Activated B cell treated with CpG ODN at 0.5 μM for 24 hours (primary cell): ENCODE results near the gene CHMP2A. TPM values are rescaled to one million over a fixed set of nuclear protein-coding genes. Genes with fewer than 3 reads are reported as not detected.

Experiments
- ATAC-seq: fragments of 200-7000 bp; cut with Tn5 transposase; one replicate; pipeline ENCODE4 v1.10.0; 2021; ENCODE audit warnings: low read depth, mild to moderate bottlenecking, moderate library complexity
- CTCF ChIA-PET: fragments of 350-600 bp; sonication (Branson Sonifier 250); formaldehyde crosslinking; loops from one replicate; lab custom pipeline; 2021; ENCODE audit warnings: antibody characterized with exemption; lab: Charles Lee
- POLR2A ChIA-PET: fragments of 350-600 bp; sonication (Branson Sonifier 250); formaldehyde crosslinking; loops from one replicate; lab custom pipeline; 2021; ENCODE audit warnings: antibody characterized with exemption; lab: Charles Lee
- DNase-seq: peaks from one replicate; pipeline ENCODE4 v3.0.0; 2022
- H3K27ac Mint-ChIP-seq: one replicate; pipeline ENCODE4 v1.8.0; 2020; ENCODE audit warnings: mixed read lengths
- H3K27me3 Mint-ChIP-seq: one replicate; pipeline ENCODE4 v1.8.0; 2021; ENCODE audit warnings: mixed read lengths
- H3K36me3 Mint-ChIP-seq: one replicate; pipeline ENCODE4 v1.8.0; 2021; ENCODE audit warnings: low read depth, mixed read lengths
- H3K4me1 Mint-ChIP-seq: one replicate; pipeline ENCODE4 v1.8.0; 2021; ENCODE audit warnings: mixed read lengths
- H3K4me3 Mint-ChIP-seq: one replicate; pipeline ENCODE4 v1.8.0; 2020; ENCODE audit warnings: mild to moderate bottlenecking, mixed read lengths
- H3K9me3 Mint-ChIP-seq: one replicate; pipeline ENCODE4 v1.8.0; 2020; ENCODE audit warnings: mixed read lengths
- intact Hi-C: fragments of 100-400 bp; cut with micrococcal nuclease; formaldehyde crosslinking; loops from one replicate; pipeline ENCODE4 v1.15.1; 2024
- total RNA-seq: library from RNA; stranded (reverse); gene quantifications from 2 replicates; pipeline ENCODE4 v1.2.3, GENCODE V29; 2022
- TF ChIP-seq, protein P1 (sequence below): fragments of 200-600 bp; IDR thresholded peaks from one replicate; pipeline ENCODE4 v1.8.0; 2022; ENCODE audit warnings: antibody characterized with exemption, mild to moderate bottlenecking

CHMP2A gene
- total RNA-seq, 1 donor from 2014 or later: 95.6 TPM

DNA sequence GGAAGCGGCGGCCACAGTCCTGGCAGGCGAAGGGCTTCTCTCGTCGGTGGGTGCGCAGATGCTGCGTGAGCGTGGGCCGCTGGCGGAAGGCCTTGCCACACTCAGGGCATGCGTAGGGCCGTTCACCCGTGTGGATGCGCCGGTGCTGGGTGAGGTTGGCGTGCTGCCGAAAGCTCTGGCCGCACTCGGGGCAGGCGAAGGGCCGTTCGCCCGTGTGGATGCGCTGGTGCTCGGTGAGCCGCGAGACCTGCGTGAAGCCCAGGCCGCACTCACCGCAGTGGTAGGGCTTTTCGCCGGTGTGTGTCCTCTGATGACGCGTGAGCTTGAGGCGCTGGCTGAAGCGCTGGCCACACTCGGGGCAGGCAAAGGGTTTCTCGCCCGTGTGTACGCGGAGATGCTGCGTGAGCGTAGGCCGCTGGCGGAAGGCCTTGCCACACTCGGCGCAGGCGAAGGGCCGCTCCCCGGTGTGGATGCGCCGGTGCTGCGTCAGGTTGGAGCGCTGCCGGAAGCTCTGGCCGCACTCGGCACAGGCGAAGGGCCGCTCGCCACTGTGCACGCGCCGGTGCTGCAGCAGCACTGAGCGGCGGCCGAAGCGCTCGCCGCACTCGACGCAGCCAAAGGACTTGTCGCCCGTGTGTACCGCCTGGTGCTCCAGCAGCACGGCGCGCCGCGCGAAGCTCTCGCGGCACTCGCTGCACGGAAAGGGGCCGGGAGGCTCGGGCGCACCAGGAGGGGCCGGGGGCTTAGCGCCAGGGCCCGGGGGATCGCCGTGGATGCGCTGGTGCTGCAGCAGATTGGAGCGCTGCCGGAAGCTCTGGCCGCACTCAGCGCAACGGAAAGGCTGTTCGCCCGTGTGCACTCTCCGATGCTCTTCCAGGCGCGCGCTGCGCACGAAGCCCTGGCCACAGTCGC lies 7.5 kb upstream of the CHMP2A start:
- Mint-ChIP-seq H3K4me1 (peaks cover 59% of the 10 kb centered on the region), H3K9me3 (no peaks in the 10 kb centered on the region), H3K36me3 (peaks cover 16% of the 10 kb centered on the region), H3K27me3 (no peaks in the 10 kb centered on the region), H3K27ac (no peak overlapping the region), H3K4me3 (peak overlapping the region; percentile 80)
- intact Hi-C loops: loop anchor here (1.0 kb wide), 1 partner anchor 10 kb away; no protein-coding TSS in a partner anchor
- ATAC-seq (no peak), DNase-seq (peak; percentile 41)
- ChIA-PET CTCF (interaction anchor here (2.0 kb wide), 1 partner anchor 43 kb away, joined by 6 read pairs; the partner anchor contains the start of gene ZBTB45), POLR2A (interaction anchor here (0.6 to 5.8 kb wide), 11 partner anchors 8 to 1292 kb away, joined by 3 to 63 read pairs (median 4); partner anchors contain the start of genes CHMP2A, MZF1, TRIM28 and ZBTB45)
- TF ChIP-seq, protein P1, sequence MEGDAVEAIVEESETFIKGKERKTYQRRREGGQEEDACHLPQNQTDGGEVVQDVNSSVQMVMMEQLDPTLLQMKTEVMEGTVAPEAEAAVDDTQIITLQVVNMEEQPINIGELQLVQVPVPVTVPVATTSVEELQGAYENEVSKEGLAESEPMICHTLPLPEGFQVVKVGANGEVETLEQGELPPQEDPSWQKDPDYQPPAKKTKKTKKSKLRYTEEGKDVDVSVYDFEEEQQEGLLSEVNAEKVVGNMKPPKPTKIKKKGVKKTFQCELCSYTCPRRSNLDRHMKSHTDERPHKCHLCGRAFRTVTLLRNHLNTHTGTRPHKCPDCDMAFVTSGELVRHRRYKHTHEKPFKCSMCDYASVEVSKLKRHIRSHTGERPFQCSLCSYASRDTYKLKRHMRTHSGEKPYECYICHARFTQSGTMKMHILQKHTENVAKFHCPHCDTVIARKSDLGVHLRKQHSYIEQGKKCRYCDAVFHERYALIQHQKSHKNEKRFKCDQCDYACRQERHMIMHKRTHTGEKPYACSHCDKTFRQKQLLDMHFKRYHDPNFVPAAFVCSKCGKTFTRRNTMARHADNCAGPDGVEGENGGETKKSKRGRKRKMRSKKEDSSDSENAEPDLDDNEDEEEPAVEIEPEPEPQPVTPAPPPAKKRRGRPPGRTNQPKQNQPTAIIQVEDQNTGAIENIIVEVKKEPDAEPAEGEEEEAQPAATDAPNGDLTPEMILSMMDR: no peak

DNA sequence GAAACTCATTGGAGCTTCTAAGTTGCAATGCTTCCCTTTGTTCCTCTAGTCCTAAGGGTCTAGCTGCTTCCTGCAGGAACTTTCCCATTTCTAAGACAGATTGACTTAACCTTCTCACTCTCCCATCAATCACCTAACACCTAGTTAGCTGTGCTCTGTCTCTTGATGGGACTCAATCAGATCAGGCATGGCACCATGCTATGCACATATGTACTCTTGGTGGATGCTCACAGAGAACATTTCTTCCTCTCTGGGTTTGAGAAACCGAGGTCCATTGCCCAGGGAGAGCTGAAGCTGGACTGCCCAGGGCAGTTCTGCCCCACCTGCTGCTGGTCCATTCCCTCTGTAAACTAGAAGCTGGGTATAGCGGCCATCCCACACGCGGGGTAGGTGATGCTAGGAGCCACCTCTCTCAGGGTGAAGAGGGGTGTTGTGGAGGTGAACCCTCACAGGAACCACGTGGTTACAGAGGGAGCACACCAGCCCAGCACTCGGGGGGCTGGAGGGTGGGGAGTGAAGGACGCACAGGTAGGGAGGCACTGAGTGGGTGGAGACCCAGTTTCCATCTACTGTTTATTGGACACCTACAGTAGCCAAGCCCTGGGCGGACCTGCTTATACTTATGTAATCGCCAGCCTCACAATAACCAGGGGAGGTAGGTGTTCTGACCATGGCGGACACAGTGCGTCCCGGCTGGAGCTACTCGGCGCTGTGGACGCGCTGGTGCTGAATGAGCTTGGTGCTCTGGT lies 6.6 kb upstream of the CHMP2A start:
- H3K4me3 Mint-ChIP-seq: peak overlapping the region; percentile 80
- peaks cover 21% of the 10 kb centered on the region for H3K36me3 Mint-ChIP-seq
- intact Hi-C loops: no loop called here
- no peaks in the 10 kb centered on the region for H3K27me3 Mint-ChIP-seq
- POLR2A ChIA-PET: interaction anchor here (1.0 to 5.8 kb wide), 7 partner anchors 7 to 42 kb away, joined by 3 to 63 read pairs (median 12); partner anchors contain the start of genes CHMP2A, MZF1, TRIM28 and ZBTB45
- ATAC-seq (no peak), DNase-seq (no peak)
- no peaks in the 10 kb centered on the region for H3K9me3 Mint-ChIP-seq
- TF ChIP-seq, protein P1: no peak
- H3K4me1 Mint-ChIP-seq: peaks cover 67% of the 10 kb centered on the region
- no peak overlapping the region for H3K27ac Mint-ChIP-seq
- CTCF ChIA-PET: interaction anchor here (0.6 to 2.0 kb wide), 4 partner anchors 42 to 78 kb away, joined by 3 to 6 read pairs (median 4); partner anchors contain the start of gene ZBTB45

DNA sequence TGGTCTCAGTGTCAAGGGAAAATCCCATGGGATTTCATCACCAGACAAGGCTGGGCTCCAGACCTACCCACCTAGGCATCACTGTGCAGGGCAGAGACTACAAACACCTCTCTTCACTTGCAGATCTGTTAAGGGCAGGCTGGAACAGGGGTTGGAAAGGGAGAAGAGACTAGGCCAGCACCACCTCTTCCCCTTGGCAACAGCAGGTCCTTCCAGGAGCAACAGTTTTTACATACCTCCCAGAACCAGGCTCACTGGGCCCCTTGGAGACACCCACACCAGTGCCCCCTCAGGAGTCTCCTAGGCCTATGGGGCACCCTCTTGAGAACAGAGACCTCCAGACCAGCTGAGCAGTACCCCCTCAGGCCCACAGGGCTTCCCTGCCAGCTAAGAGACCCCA lies 6.0 kb upstream of the CHMP2A start:
- H3K36me3 Mint-ChIP-seq: peaks cover 26% of the 10 kb centered on the region
- CTCF ChIA-PET: interaction anchor here (0.6 to 1.4 kb wide), 3 partner anchors 41 to 77 kb away, joined by 3 to 5 read pairs (median 4); partner anchors contain the start of gene ZBTB45
- POLR2A ChIA-PET: interaction anchor here (0.7 to 5.8 kb wide), 5 partner anchors 10 to 41 kb away, joined by 3 to 63 read pairs (median 14); partner anchors contain the start of genes MZF1, TRIM28 and ZBTB45
- ATAC-seq (no peak), DNase-seq (no peak)
- no peaks in the 10 kb centered on the region for H3K27me3 Mint-ChIP-seq
- TF ChIP-seq, protein P1: no peak
- no peaks in the 10 kb centered on the region for H3K9me3 Mint-ChIP-seq
- peaks cover 67% of the 10 kb centered on the region for H3K4me1 Mint-ChIP-seq
- intact Hi-C loops: no loop called here
- no peak overlapping the region for H3K4me3 Mint-ChIP-seq
- H3K27ac Mint-ChIP-seq: peak overlapping the region; percentile 53

DNA sequence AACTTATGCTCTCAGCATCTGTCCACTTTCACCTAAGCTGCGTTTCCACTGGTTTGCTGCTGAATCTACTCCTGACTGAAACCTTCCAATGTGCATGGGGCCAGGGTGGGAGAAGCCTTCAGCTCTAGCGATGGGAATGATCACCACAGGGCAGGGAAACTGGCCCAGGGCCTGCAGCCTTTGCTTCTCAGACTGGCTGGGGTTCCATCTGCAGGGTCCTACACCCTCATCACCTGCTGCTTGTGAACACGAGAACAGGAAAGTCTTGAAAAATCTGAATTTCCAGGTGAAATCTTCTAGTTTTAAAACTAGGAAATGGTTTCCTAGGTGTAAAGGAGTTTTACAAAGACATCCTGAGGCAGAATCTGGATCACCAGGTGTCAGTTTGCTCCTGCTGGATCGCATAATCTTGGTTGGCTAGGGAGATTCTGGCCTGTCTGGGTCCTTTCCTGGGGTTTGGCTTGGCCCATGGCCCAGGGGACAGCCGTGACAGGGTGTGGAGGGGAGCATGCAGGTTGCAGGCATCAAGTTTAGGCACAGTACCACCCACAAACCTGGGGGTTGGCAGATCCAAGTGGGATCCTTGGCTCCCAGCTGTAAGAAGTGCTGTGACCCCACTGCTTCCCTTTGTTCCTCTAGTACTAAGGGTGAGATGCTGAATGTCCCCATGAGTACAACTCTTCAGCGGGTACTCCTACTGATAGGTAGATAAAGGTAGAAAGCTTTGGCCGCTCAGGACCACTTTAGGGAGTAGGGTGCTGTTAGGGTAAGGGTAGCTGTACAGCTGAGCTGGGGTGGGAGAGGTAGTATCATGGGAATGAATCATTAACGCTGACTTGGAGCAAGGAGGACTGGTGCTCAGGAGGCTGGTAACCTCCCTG lies 5.3 kb upstream of the CHMP2A start:
- intact Hi-C loops: no loop called here
- Mint-ChIP-seq H3K4me3 (peak overlapping the region; percentile 97), H3K4me1 (peaks cover 73% of the 10 kb centered on the region), H3K36me3 (peaks cover 32% of the 10 kb centered on the region), H3K27ac (peak overlapping the region; percentile 97), H3K27me3 (no peaks in the 10 kb centered on the region), H3K9me3 (no peaks in the 10 kb centered on the region)
- TF ChIP-seq, protein P1: no peak
- DNase-seq (no peak), ATAC-seq (no peak)
- ChIA-PET CTCF (interaction anchor here (1.3 to 1.4 kb wide), 2 partner anchors 40 to 46 kb away, joined by 3 to 5 read pairs; partner anchors contain the start of gene ZBTB45), POLR2A (interaction anchor here (0.7 to 5.8 kb wide), 11 partner anchors 9 to 46 kb away, joined by 3 to 63 read pairs (median 14); partner anchors contain the start of genes MZF1, TRIM28 and ZBTB45)
